ENCODE data around the gene LETM1.

- TF ChIP-seq CTCF (IDR thresholded peaks at IDR 0.05), result no peak
- no peak for TF ChIP-seq POLR2A (IDR thresholded peaks at IDR 0.05)
Measured at GRCh38 chr4:1900624-1901023, 44.7 kb upstream of the LETM1 start.
